Thoracic aorta (tissue), 2 donors: Measurements from ENCODE around the gene FAM53B. TPM values are rescaled to one million over a fixed set of nuclear protein-coding genes. Genes with fewer than 3 reads are reported as not detected.

Source experiments
- ATAC-seq: fragments of 150-250 bp; one replicate; pipeline ENCODE4 v1.8.0; 2017; ENCODE audit warnings: low read depth; ENCODE audit not compliant: insufficient number of reproducible peaks, low FRiP score
- DNase-seq: peaks from one replicate; pipeline ENCODE4 v3.0.0-alpha.2; 2020; ENCODE audit warnings: low spot score
- H3K27ac ChIP-seq, 2 donors: fragments of 200-600 bp; sonication (generic); 1 replicate in 1 of 2; 2 replicates in 1 of 2; pipeline ENCODE4 v1.5.1; 2016; ENCODE audit warnings: mild to moderate bottlenecking in 2 of 2, moderate library complexity in 2 of 2
- H3K27me3 ChIP-seq: fragments of 200-600 bp; sonication (generic); replicated peaks from 2 replicates; pipeline ENCODE4 v1.6.0; 2016; ENCODE audit warnings: mild to moderate bottlenecking; ENCODE audit not compliant: insufficient read depth
- H3K36me3 ChIP-seq: fragments of 200-600 bp; sonication (generic); one replicate; pipeline ENCODE4 v1.5.1; 2016
- H3K4me1 ChIP-seq, 2 donors: fragments of 200-600 bp; sonication (generic); 1 replicate in 1 of 2; 2 replicates in 1 of 2; pipeline versions ENCODE4 v1.5.1 to v1.6.0; 2016; ENCODE audit warnings: low read depth in 2 of 2, mild to moderate bottlenecking in 1 of 2; ENCODE audit not compliant: control insufficient read depth in 1 of 2
- H3K4me3 ChIP-seq: fragments of 200-600 bp; sonication (generic); 2 replicates; pipeline ENCODE4 v1.5.1; 2016; ENCODE audit warnings: mild to moderate bottlenecking
- H3K9me3 ChIP-seq: fragments of 200-600 bp; sonication (generic); 2 replicates; pipeline ENCODE4 v1.5.1; 2016
- total RNA-seq, 2 donors: library from RNA; depleted of rRNA; stranded (reverse); fragments of >200 nt; gene quantifications; one replicate each; pipeline versions ENCODE4 v1.1.0 to v1.2.3, GENCODE V29; 2016
- TF ChIP-seq, protein P1 (sequence below): fragments of 200-600 bp; sonication (generic); IDR thresholded peaks from one replicate; pipeline ENCODE4 v1.5.1; 2019; ENCODE audit warnings: antibody characterized with exemption

The FAM53B gene
- total RNA-seq, 2 donors from 2014 or later = 26.6 to 49.5 TPM

DNA sequence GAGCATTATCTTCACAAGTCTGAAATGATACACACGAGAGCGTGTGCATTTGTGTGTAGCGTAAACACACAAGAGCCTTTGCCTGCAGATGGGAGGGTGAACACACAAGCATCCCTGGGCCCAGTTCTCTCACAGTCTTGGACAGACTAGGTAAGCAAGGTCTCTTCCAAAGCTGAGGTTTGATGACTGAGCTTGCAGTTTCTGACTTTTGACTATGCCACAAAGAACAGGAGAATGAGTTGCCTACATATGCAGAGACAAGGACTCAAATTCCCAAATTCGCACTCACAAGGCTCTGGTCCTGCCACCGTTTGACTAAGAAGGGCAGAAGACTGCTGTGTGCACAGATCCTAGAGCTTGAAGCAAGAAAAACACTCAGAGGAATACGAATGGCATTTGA lies 55.8 kb downstream of the FAM53B start:
- DNase-seq (no peak), ATAC-seq (no peak)
- no peak overlapping the region for H3K4me3 ChIP-seq
- H3K27ac ChIP-seq = no peak overlapping the region
- no peaks in the 10 kb centered on the region for H3K36me3 ChIP-seq
- TF ChIP-seq, protein P1, sequence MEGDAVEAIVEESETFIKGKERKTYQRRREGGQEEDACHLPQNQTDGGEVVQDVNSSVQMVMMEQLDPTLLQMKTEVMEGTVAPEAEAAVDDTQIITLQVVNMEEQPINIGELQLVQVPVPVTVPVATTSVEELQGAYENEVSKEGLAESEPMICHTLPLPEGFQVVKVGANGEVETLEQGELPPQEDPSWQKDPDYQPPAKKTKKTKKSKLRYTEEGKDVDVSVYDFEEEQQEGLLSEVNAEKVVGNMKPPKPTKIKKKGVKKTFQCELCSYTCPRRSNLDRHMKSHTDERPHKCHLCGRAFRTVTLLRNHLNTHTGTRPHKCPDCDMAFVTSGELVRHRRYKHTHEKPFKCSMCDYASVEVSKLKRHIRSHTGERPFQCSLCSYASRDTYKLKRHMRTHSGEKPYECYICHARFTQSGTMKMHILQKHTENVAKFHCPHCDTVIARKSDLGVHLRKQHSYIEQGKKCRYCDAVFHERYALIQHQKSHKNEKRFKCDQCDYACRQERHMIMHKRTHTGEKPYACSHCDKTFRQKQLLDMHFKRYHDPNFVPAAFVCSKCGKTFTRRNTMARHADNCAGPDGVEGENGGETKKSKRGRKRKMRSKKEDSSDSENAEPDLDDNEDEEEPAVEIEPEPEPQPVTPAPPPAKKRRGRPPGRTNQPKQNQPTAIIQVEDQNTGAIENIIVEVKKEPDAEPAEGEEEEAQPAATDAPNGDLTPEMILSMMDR = no peak
- H3K9me3 ChIP-seq = no peaks in the 10 kb centered on the region
- H3K4me1 ChIP-seq = peaks cover 15 to 28% of the 10 kb centered on the region in 2 donors
- no peaks in the 10 kb centered on the region for H3K27me3 ChIP-seq

DNA sequence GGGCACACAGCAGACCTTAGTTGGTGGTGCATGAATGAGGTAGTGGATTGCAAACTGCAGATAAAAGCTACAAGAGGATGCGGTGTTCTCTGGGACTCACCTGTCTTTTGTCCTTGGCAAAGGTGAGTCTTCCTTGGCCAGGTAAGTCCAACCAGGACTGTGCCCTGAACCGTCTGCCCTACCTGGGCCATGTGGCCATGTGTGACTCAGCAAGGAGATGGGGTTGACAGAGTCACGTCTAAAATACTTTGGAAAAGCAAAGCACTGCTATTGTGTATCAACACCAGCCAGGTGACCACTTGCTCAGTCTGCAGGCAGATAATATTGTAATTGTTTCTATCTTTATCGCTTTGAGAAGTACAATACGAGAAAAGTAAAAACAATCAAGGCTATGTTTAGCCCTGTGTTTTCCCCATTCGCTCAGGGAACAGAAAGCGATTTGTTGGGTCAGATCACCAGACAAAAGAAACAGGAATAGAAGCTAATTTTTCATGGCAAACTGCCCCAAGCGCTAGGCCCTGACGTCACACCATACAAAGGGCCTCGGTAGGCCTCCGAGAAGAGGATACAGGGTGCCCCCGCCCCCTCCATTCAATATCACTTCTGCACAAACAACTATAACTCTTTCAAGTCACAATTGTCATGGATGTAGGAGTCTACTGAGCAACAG lies 57.3 kb downstream of the FAM53B start:
- Histone ChIP-seq H3K9me3 (no peaks in the 10 kb centered on the region), H3K27me3 (no peaks in the 10 kb centered on the region), H3K27ac (peak overlapping the region in 1 of 2 donors; percentile 61), H3K36me3 (no peaks in the 10 kb centered on the region), H3K4me3 (no peak overlapping the region), H3K4me1 (peaks cover 16 to 28% of the 10 kb centered on the region in 2 donors)
- no peak for ATAC-seq
- TF ChIP-seq, protein P1 = no peak
- DNase-seq = no peak

DNA sequence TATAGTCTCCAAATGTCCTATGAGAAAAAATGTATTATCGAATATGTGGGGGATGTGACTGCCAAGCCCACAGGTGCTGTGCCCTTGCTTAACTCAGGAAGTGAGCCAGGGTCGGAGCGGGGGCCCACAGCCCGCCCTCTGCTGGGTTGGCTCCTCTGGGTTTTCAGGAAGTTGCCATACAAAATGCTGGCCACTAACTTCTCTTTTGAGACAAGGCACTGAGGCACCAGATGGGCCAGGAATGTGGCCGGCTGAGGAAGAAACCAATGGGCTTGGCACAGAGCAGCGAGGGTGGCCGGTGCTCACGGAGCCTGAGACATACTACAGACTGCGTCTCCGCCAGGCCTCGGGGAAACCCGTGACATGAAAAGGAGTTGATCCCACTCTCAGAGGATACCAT lies 58.9 kb downstream of the FAM53B start:
- DNase-seq (no peak), ATAC-seq (no peak)
- Histone ChIP-seq H3K27ac (peak overlapping the region in 1 of 2 donors; percentile 61), H3K9me3 (no peaks in the 10 kb centered on the region), H3K27me3 (no peaks in the 10 kb centered on the region), H3K36me3 (peaks cover 7% of the 10 kb centered on the region), H3K4me1 (peaks cover 22 to 29% of the 10 kb centered on the region in 2 donors), H3K4me3 (no peak overlapping the region)
- TF ChIP-seq, protein P1 = no peak

DNA sequence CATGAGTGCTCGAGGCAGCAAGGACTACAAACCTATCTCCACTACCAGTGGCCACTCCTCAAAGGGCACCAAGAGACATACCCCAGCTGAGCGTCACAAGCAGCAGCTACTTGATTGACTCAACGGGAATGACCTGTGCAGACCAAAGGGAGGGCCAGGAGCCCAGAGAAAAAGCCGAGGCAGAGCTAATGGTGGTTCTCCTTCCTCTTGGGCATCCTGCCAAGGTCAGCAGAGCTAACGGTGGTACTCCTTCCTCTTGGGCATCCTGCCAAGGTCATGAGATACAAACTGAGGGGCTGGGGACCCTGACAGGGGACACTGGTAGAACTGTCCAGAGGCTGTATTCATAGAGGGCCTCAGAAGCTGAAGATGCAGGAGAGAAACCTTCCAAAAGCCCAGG lies 60.4 kb downstream of the FAM53B start:
- TF ChIP-seq, protein P1 = no peak
- no peaks in the 10 kb centered on the region for H3K9me3 ChIP-seq
- DNase-seq (no peak), ATAC-seq (no peak)
- H3K36me3 ChIP-seq = peaks cover 7% of the 10 kb centered on the region
- H3K27ac ChIP-seq = no peak overlapping the region
- H3K27me3 ChIP-seq = no peaks in the 10 kb centered on the region
- no peak overlapping the region for H3K4me3 ChIP-seq
- H3K4me1 ChIP-seq = peaks cover 25 to 43% of the 10 kb centered on the region in 2 donors

DNA sequence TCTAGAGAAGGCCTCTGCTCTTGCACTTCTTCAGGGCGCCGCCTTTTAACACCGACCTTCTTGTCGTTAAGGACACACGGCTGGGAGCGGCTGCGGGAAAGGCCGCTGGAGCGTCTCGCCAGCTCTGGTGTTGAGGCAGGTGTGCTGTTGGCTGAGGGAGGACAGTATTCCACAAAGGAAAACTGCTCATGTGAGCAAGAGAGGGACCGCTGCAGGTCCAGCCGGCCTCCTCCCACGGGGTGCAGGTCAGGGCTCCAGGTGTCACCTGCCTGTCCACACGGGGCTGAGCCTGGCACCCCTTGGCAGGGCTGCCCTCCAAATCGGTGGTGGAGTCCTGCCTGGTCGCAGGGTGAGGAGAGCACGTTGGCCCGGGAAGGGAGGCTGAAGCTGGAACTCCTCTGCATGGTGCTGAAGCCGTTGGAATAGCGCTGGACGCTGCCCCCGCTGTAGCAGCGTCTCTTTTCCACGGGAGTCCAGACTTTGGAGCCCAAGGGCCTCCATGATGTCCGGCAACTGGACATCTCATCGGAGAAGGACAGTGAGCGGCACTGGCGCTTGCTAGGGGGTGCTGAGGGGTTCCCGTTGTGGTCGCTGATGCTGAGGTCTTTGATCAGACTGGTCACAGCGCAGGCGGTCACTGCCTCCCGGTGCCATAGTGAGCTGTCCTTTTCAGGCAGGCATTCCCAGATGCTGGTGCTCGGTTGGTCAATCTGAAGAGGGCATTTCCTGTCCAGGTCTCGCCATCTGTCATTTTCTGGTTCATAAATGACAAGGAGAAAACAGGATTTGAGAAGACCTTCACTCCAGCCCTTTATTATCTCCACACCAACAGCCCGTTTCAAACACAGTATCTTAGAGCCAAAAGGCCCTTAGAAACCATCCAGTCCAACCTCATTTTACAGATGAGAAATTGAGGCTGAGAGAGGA lies 62.3 kb downstream of the FAM53B start:
- peaks cover 32 to 48% of the 10 kb centered on the region in 2 donors for H3K4me1 ChIP-seq

More for the DNA sequence above, 62.3 kb downstream of the FAM53B start:
- Histone ChIP-seq H3K27me3 (no peaks in the 10 kb centered on the region), H3K27ac (no peak overlapping the region), H3K36me3 (peaks cover 7% of the 10 kb centered on the region), H3K4me3 (no peak overlapping the region), H3K9me3 (no peaks in the 10 kb centered on the region)
- DNase-seq = no peak
- no peak for ATAC-seq
- TF ChIP-seq, protein P1 = no peak
